Right hindlimb (tissue), 1 donor: ENCODE results near the gene ARRDC1.
"Not testable (repeated sequence)": the region's sequence is repeated elsewhere in the genome, so short reads cannot be mapped to it uniquely, and the experiment has no call there.

ENCODE experiments used
- DNase-seq: peaks from one replicate; pipeline ENCODE4 v3.0.0-alpha.2; 2018

ARRDC1 gene

GRCh38 chr9:137586854-137587253 is 18.6 kb upstream of the ARRDC1 start:
- no peak for DNase-seq

- no peak for DNase-seq
Measured at GRCh38 chr9:137588311-137588710, 17.2 kb upstream of the ARRDC1 start.

DNA sequence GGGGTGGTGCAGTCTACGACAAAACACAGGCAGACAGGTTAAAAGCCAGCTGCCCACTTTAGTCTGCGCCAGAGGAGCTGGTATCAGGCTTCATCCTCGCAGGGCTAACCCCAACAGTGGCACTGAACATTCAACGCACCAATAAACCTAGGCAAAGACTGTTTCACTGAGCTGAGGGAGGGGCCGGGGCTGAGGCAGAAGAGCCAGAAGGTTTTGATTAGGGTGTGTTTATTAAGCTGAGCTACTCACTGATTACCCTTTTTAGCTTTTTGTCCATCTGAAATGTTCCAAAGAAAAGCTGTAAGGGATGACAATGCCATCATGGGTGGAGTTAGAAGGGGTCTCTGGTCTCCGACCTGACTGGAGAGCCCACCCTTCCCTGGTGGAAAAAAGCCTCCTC is 16.6 kb upstream of the ARRDC1 start:
- DNase-seq: no peak

- no peak for DNase-seq
Measured at GRCh38 chr9:137589441-137590122, 15.9 kb upstream of the ARRDC1 start.

DNA sequence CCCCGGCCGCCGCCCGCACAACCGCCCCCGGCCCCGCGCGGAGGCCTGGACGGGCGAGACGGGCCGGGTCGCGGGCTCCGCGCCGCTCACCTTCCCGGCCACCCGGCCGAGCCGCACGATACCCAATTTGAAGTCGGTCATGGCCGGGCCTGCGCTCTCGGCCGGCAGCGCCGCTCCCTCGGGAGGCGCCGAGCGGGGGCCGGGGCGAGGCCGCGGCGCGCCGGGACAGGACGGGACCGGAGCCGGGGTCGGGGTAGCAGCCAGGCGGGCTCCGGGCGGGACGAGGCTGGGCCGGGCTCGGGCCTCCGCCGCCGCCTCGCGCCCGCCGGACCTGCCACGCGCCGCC is 15.4 kb upstream of the ARRDC1 start:
- no peak for DNase-seq

GRCh38 chr9:137590469-137591383 is 14.8 kb upstream of the ARRDC1 start, which contains the start of gene ZMYND19:
ZMYND19 (minus strand) TSS chr9:137590512; CDS start chr9:137590263, 249 bp downstream.
- DNase-seq: peak; percentile 92

DNA sequence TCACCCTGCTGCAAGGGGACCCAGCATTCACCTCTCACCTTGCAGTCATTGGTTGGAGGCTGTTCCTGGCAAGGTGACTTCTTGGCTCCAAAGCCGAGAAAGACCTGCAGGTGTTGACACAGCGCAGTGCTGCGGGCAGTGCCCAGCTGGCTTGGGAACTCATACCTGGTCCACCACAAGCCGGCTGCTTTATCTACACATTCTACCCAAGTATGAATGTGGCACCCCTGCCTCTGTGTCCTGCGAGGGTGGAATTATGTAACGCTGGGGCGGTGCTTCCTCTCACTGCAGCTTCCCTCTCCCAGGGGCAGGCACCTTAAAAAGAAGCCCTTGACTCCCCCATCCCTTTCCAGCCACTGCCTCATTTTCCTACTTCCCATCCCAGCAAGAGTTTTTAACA is 12.7 kb upstream of the ARRDC1 start:
- DNase-seq: no peak

- no peak for DNase-seq
Measured at GRCh38 chr9:137593176-137593575, 12.3 kb upstream of the ARRDC1 start.

DNA sequence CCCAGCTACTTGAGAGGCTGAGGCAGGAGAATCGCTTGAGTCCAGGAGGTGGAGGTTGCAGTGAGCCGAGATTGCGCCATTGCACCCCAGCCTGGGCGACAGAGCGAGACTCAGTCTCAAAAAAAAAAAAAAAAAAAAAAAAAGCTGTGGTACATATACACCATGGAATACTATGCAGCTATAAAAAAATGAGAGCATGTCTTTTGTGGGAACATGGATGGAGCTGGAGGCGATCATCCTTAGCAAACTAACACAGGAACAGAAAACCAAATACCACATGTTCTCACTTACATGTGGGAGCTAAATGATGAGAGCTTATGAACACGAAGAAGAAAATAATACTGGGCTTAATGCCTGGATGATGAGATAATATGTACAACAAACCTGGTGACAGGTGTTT is 8.9 kb upstream of the ARRDC1 start:
- not testable (repeated sequence) for DNase-seq

DNA sequence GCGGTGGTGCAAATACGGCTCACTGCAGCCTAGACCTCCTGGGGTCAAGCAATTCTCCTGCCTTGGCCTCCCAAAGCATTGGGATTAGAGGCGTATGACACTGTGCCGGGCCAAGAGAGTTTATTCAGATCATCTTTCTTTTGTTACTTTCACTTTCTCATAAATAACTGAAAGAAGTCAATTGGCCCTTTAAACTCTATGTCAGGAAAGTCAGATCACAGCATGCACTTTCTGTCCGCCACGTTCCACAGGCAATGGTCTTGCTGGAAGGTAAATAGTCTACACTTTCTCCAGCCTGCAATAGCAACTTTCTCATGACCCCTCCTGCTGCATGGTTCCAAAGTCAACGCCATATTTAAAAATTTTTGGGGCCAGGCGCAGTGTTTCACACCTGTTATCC is 6.5 kb upstream of the ARRDC1 start:
- DNase-seq: no peak

- no peak for DNase-seq
Measured at GRCh38 chr9:137602661-137603060, 2.8 kb upstream of the ARRDC1 start.

GRCh38 chr9:137603879-137604278 is 1.6 kb upstream of the ARRDC1 start:
- DNase-seq: no peak

DNA sequence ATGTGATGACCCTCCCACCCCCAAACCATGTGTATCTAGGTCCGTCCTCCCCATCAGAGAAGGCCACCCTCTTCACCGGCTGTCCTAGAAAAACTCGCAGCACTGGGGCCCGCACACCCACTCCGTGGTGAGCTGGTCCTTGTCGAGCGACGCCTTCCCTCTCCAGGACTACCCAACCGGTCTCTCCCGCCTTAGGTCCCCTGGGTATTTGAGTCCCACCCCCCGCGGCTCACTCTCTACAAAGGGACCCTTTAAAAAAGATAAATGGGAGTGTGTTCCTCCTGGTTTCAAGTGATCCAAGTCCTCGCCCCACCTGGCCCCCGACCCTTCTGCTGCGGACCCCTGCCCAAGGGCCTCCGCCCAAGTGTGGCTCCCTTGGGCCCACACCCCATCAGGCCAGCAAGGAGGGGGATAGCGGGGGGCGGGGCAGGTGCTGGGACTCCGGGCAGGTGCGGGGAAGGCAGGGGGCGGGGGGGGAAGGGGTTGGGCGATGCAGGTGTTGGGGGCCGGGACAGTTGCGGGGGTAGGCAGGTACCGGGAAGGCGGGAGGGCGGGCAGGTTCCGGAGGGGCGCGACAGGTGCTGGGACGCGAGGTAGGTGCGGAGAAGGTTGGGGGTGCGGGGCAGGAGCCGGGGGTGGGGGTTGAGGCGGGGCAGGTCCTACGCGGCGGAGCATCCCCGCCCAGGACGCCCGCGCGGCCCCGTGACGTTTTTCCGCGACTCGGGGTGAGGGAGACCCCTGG is 970 bp upstream of the ARRDC1 start:
- DNase-seq: no peak

- DNase-seq: no peak
Measured at GRCh38 chr9:137606005-137606621, 627 bp downstream of the ARRDC1 start.

DNA sequence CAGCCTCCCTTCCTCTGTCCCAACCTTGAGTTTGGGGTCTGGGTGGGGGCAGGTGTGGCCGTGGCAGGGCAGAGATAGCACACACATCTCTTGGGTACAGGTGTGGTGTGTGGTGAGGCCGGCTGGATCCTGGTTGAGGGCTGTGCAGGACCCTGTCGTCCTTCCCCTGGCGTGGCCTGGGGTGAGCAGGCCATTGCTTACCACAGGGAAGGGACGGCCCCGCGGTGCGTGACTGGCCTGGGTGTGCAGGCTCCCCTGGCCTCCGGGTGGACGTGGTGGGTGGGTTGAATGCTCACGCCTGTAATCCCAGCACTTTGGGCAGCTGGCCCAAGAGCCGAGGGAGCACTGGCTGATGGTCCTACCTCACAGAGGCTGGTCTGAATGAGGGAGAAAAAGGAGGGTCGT is 1.2 kb downstream of the ARRDC1 start:
- no peak for DNase-seq

GRCh38 chr9:137607141-137607857 is 1.8 kb downstream of the ARRDC1 start:
- DNase-seq: no peak

DNA sequence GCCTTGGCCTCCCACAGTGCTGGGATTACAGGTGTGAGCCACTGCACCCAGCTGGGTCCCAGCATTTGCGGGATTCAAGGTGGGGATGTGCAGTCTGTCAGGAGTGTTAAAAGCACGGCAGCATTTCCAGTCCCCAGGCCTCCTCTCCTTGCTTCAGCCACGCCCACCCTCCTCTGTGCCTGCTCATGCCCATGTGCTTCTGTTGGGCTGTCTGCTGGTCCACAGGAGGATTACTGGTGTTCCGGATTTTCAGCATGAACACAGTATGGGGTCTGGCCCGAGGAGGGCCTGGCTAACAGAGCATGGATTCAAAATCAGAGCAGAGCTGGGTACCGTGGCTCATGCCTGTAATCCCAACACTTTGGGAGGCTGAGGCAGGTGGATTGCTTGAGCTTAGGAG is 5.5 kb downstream of the ARRDC1 start:
- no peak for DNase-seq

DNA sequence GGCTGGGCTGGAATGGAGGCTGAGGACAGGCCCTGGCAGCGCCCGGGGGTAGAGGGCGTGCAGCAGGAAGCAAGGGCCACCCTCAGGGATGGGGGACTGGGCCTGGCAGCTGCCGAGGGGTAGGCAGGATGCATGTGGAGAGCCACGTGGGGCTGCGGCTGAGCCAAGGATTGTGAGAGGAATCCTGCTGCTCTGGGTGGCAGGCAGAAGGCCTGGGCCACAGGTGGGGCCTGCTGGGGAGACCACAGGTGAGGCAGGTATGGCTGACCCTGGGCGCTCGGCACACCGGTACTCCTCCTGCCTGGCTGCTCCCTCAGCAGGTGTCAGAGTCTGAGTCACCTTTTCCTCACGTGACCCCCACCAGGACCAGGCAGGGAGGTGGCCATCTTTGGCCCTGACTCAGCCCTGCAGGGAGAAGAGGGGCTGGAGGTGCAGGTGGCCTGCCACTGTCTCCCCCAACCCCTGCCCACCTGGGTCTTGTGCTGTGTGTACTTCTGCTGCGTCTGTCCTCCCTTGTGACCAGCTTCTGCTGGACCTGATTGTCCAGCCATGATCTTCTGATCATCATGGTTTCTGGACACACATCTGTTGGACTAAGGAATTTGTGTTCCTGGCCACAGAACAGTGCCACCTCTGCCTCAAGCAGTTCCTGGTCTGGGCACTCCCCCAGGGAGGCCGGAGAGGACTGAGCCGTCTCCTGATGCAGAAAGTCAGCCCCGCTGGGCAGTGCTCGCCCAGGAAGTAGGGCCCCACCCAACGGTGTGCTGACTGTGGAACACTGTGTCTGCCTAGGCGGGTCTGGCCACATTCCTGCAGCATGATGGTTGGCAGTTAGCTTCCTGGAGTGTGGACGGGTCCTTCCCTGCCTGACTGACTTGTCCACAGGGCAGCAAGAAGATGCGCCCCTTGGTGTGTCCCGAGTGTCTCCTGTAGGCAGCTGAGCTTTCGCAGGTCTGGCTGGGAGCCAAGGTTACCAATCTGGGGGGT is 6.4 kb downstream of the ARRDC1 start:
- DNase-seq: no peak

GRCh38 chr9:137612741-137613142 is 7.3 kb downstream of the ARRDC1 start:
- DNase-seq: no peak

GRCh38 chr9:137613259-137613658 is 7.8 kb downstream of the ARRDC1 start:
- no peak for DNase-seq
